CD4-positive, alpha-beta T cell treated with Interleukin-10 for 1 hour (primary cell): ENCODE measurements around the gene NUP188.
A peak's percentile ranks its signal among the peaks of the same experiment; 100 is the strongest.

Source experiments
- DNase-seq: peaks from one replicate; pipeline ENCODE4 v3.0.0-alpha.2; 2020

Gene NUP188

GRCh38 chr9:129007766-129008468 is 60.4 kb downstream of the NUP188 start:
- no peak for DNase-seq

GRCh38 chr9:129008469-129008965 is 61.0 kb downstream of the NUP188 start:
- DNase-seq: no peak

- DNase-seq: no peak
These were observed 61.6 kb downstream of the NUP188 start for GRCh38 chr9:129008986-129009583.

- DNase-seq: no peak
These were observed 62.2 kb downstream of the NUP188 start for GRCh38 chr9:129009584-129010141.

GRCh38 chr9:129010267-129010975 is 62.9 kb downstream of the NUP188 start:
- no peak for DNase-seq

GRCh38 chr9:129011170-129011569 is 63.7 kb downstream of the NUP188 start:
- no peak for DNase-seq

GRCh38 chr9:129011761-129012181 is 64.3 kb downstream of the NUP188 start:
- no peak for DNase-seq

GRCh38 chr9:129012343-129012742 is 64.8 kb downstream of the NUP188 start:
- DNase-seq: no peak

GRCh38 chr9:129012893-129013448 is 65.5 kb downstream of the NUP188 start:
- no peak for DNase-seq

GRCh38 chr9:129013674-129014073 is 66.2 kb downstream of the NUP188 start:
- DNase-seq: no peak

- no peak for DNase-seq
These were observed 66.6 kb downstream of the NUP188 start for GRCh38 chr9:129014124-129014523.

- no peak for DNase-seq
These were observed 67.1 kb downstream of the NUP188 start for GRCh38 chr9:129014608-129015007.

- no peak for DNase-seq
These were observed 73.6 kb downstream of the NUP188 start for GRCh38 chr9:129021091-129021490.

- DNase-seq: no peak
These were observed 74.5 kb downstream of the NUP188 start for GRCh38 chr9:129022037-129022436.

- no peak for DNase-seq
These were observed 75.8 kb downstream of the NUP188 start for GRCh38 chr9:129023036-129023907.

GRCh38 chr9:129023908-129024233 is 76.4 kb downstream of the NUP188 start:
- no peak for DNase-seq

- DNase-seq: no peak
These were observed 79.1 kb downstream of the NUP188 start for GRCh38 chr9:129026442-129027223.

GRCh38 chr9:129027224-129027684 is 79.8 kb downstream of the NUP188 start:
- DNase-seq: no peak

GRCh38 chr9:129027685-129028191 is 80.2 kb downstream of the NUP188 start:
- DNase-seq: peak; percentile 80

- DNase-seq: peak; percentile 94
These were observed 80.9 kb downstream of the NUP188 start, which contains the start of gene SH3GLB2 for GRCh38 chr9:129028192-129028966. TSS of gene SH3GLB2 (minus strand) at chr9:129028331. CDS start at chr9:129028154, 177 bp downstream.
